Left colon (tissue), 2 donors: ENCODE measurements around the gene SNPH. TPM values are rescaled to one million over a fixed set of nuclear protein-coding genes. Genes with fewer than 3 reads are reported as not detected.
"Not testable (repeated sequence)": the region's sequence is repeated elsewhere in the genome, so short reads cannot be mapped to it uniquely, and the experiment has no call there.

Experiments used
- ATAC-seq: fragments of 200-7000 bp; cut with Tn5 transposase; one replicate; pipeline ENCODE4 v1.9.1; 2020; ENCODE audit warnings: mild to moderate bottlenecking, moderate library complexity
- DNase-seq, 2 donors: peaks; one replicate each; pipeline ENCODE4 v3.0.0-alpha.2; 2020
- intact Hi-C, 2 donors: fragments of 100-400 bp; cut with DNase I in 1 of 2; cut with micrococcal nuclease in 1 of 2; formaldehyde crosslinking; loops; one replicate each; pipeline versions ENCODE4 v1.11.2 to v1.14.0; 2022; cut with DNase I, micrococcal nuclease
- long read RNA-seq: library from polyadenylated mRNA; unstranded; transcript quantifications from one replicate; pipeline ENCODE4 v2.0.0, GENCODE V29; 2021
- total RNA-seq, 2 donors: library from RNA; stranded (reverse); fragmentation: NEBNext Ultra II Directional; extraction: Animal tissue kit (Norgen Biotek cat#: 25700); gene quantifications; one replicate each; pipeline ENCODE4 v1.2.1, GENCODE V29; 2021
- donor health status: DM: no; HTN: no; CAD: no.
- donor health status: DM: yes; HTN: yes; CAD: no.

Gene SNPH, protein sequence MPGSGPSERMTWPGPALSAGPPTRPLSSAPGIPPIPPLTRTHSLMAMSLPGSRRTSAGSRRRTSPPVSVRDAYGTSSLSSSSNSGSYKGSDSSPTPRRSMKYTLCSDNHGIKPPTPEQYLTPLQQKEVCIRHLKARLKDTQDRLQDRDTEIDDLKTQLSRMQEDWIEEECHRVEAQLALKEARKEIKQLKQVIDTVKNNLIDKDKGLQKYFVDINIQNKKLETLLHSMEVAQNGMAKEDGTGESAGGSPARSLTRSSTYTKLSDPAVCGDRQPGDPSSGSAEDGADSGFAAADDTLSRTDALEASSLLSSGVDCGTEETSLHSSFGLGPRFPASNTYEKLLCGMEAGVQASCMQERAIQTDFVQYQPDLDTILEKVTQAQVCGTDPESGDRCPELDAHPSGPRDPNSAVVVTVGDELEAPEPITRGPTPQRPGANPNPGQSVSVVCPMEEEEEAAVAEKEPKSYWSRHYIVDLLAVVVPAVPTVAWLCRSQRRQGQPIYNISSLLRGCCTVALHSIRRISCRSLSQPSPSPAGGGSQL
- 1 to 10 TPM; 1.4 to 2.4 TPM for total RNA-seq
- long read RNA-seq, partial matches to known transcripts: 0 of 3 reads
- long read RNA-seq, other reads (novel, unspliced or antisense): 3 of 3 reads

- intact Hi-C loops: no loop called here
- DNase-seq (peak; percentile 78 to 83), ATAC-seq (peak; percentile 95)
Measured at GRCh38 chr20:1266167-1266973, at the start of gene SNPH. Gene SNPH, plus strand, starts transcription at chr20:1266294. Its CDS starts 29,946 bp downstream, at chr20:1296240.

- ATAC-seq, intact Hi-C loops, DNase-seq: not testable (repeated sequence)
Measured at GRCh38 chr20:1216527-1217427, 49.3 kb upstream of the SNPH start.

DNA sequence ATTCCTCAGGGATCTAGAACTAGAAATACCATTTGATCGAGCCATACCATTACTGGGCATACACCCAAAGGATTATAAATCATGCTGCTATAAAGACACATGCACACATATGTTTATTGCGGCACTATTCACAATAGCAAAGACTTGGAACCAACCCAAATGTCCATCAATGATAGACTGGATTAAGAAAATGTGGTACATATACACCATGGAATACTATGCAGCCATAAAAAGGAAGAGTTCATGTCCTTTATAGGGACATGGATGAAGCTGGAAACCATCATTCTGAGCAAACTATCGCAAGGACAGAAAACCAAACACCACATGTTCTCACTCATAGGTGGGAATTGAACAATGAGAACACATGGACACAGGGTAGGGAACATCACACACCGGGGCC, 43.3 kb upstream of the SNPH start:
- intact Hi-C loops, DNase-seq, ATAC-seq: not testable (repeated sequence)

DNA sequence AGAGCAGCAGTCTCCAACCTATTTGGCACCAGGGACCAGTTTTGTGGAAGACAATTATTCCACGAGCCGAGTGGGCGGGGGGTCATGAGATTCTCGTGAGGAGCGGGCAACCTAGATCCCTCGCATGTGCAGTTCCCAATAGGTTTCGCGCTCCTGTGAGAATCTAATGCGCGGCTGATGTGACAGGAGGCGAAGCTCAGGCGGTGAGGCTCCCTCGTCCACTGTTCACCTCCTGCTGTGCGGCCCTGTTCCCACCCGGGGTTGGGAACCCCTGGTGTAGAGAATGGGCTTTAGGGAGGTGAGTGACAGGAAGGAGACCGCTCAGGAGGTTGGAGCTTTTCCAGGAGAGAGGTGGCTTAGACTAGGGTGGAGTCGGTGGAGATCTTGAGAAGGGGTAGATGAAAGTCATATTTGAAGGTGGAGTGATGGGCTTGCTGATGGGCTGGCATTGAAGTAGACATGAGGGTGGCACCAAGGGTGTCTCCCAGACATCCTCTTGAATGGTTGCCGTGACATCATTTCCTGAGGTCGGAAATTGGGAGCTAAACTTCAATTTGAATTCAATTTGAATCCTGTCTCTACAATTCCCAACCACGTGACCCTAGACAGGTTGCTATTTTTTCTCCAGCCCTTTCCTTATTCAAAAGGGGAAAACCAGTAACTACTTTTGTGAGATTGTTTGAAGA, 41.7 kb upstream of the SNPH start:
- intact Hi-C loops: no loop called here
- ATAC-seq: no peak
- DNase-seq: no peak

GRCh38 chr20:1225263-1225782, 40.8 kb upstream of the SNPH start:
- intact Hi-C loops: no loop called here
- no peak for ATAC-seq
- peak in 1 of 2 donors; percentile 74 for DNase-seq

GRCh38 chr20:1225783-1226654, 40.1 kb upstream of the SNPH start, which contains the start of gene RAD21L1:
Gene RAD21L1, plus strand, starts transcription at chr20:1226044. Its CDS starts 2,410 bp downstream, at chr20:1228454.
- intact Hi-C loops: no loop called here
- ATAC-seq (peak; percentile 91), DNase-seq (peak; percentile 70 to 85)

- no peak for DNase-seq
- ATAC-seq: no peak
- intact Hi-C loops: no loop called here
Measured at GRCh38 chr20:1229541-1229940, 36.6 kb upstream of the SNPH start.

GRCh38 chr20:1232286-1233111, 33.6 kb upstream of the SNPH start:
- no peak for ATAC-seq
- no peak for DNase-seq
- intact Hi-C loops: no loop called here

DNA sequence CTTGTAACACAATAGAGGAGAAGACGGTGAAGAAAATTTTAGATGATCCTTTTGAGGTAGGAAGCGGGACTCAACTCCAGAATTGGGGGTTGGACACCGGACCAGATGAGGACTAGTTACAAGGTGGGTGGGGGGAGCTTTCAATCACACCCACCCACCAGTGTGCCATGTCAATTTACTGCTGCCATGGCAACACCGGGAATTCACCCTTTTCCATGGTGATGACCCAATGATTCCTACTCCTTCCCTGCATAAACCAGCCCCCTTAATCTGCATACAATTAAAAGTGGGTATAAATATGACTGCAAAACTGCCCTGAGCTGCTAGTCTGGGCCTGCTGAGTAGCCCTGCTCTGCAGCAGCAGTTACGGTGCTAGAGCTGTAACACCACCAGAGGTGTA, 25.5 kb upstream of the SNPH start:
- DNase-seq (no peak), ATAC-seq (no peak)
- intact Hi-C loops: no loop called here

DNA sequence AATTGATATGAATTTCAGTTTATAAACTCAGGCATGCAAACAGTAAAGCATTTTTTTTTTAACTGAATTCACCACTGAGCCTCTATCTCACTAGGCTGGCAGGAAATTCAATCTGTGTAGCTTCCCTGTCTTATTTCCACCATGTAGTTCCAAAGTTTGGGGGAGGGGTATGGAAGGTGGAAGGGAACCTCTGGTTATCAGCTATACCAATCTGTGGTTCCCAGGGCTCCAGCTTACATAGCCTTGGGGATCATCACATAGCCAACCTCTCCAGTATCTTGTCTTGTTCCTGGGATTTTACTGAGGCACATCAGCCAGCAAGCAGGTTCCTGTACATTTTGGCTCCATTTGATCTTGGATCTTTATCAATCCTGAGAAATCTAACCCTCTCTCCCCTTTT, 24.6 kb upstream of the SNPH start:
- intact Hi-C loops: no loop called here
- DNase-seq (no peak), ATAC-seq (no peak)

DNA sequence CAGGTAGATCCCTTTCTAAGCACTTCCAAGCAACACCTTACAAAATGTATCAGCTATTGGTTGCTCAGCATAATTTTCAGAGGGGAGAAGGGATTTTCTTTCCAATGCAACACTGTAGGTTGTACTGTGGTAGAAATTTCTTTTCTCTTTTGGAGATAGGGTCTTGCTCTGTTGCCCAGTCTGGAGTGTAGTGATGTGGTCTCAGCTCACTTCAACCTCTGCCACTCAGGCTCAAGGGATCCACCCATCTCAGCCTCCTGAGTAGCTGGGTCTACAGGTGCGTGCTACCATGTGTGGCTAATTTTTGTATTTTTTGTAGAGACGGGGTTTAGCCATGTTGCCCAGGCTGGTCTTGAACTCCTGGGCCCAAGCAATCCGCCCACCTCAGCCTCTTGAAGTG, 24.0 kb upstream of the SNPH start:
- intact Hi-C loops: no loop called here
- no peak for DNase-seq
- no peak for ATAC-seq

DNA sequence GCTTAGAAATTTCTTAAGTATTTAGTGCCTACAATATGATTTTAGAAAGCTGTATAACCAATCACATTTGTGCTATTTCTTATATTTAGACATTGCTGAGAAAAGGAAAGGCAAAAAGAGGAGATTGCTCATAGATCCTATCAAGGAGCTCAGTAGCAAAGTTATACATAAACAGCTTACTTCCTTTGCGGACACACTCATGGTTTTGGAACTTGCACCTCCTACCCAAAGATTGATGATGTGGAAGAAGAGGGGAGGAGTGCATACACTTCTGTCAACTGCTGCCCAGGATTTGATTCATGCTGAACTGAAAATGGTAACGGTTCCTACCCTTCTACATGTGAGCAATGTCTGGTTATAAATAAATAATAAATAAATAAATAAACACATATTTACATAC, 23.6 kb upstream of the SNPH start:
- intact Hi-C loops: no loop called here
- no peak for ATAC-seq
- no peak for DNase-seq

DNA sequence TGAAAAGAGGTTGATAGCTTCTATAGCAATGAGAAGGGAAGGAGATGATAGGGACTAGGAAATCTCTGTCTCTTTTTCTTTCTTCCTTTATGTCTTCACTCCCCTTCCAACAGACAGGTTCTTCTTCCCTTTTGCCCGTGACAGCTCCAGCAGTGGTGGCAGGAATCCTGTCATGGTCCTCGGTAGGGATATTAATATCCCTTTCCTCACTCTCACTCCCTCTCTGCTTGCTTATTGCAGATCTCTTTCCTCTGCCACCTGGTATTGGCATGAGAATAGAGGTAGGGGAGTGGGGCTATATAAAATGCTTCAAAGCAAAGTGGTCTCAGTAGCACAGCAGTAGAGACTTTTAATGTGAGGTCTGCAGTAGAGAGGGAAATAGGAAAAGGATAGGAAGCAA, 20.5 kb upstream of the SNPH start:
- DNase-seq (no peak), ATAC-seq (no peak)
- intact Hi-C loops: no loop called here

DNA sequence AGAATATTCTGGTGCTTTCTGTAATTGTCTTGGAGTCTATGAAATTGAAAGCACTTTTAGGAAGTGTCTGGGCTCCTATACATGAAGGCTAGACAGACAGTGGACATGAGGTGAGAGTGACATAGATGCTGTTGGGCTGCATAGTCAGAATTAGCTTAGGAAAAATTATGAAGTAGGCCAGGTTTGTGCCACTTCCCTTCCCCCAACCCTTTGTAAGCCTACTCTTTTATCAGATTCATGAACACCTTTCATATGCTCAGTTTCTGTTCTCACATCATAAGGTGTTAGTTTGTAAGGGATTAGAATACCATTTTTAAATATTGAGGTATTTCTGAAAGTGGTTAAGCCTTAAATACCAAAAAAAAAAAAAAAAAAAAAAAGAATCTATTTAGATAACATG, 18.4 kb upstream of the SNPH start:
- ATAC-seq: no peak
- intact Hi-C loops: no loop called here
- DNase-seq: no peak

DNA sequence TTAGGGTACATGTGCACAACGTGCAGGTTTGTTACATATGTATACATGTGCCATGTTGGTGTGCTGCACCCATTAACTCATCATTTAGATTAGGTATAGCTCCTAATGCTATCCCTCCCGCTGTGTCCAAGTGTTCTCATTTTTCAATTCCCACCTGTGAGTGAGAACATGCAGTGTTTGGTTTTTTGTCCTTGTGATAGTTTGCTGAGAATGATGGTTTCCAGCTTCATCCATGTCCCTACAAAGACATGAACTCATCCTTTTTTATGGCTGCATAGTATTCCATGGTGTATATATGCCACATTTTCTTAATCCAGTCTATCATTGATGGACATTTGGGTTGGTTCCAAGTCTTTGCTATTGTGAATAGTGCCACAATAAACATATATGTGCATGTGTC, 15.8 kb upstream of the SNPH start:
- DNase-seq, intact Hi-C loops, ATAC-seq: not testable (repeated sequence)

DNA sequence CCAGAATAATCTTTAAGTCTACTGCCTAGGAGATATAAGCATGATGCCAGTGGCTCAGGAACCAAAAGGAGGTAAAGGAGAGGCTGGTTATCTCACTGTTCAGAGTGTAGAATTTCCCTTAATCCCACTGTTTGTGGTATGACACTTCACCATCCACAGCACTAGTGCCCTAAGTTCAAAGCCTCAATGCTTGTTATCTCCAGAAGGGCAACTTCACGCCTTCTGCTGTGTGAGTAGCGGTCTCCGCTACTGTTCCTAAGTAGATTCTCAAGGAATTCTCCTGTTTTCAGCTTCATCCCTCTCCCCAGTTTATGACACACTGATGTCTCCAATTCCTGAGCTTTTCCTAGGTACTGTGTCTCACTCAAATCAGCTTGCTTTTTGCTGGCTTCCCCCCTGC, 13.7 kb upstream of the SNPH start:
- intact Hi-C loops: no loop called here
- ATAC-seq: no peak
- no peak for DNase-seq
